ENCODE results near the gene RPL27A. TPM values are rescaled to one million over a fixed set of nuclear protein-coding genes. Genes with fewer than 3 reads are reported as not detected.

Gene RPL27A
- total RNA-seq, 4 donors from 2014 or later, result 462 to 843 (median 770) TPM

- 83 to 100% methylated on average over 1 to 2 of the region's 2 CpGs for WGBS, 2 donors (ENCODE audit: low coverage in 1 of 2)
- peak overlapping the region in 3 of 4 donors; percentile 11 to 93 (median 91) for H3K27ac ChIP-seq
- H3K4me1 ChIP-seq, result peaks cover 0 to 24% (median 21%) of the 10 kb centered on the region in 4 donors
- in situ Hi-C loops (cut with MboI; ENCODE audit: low pct_ligation_motif_present in 1 of 4, low pct_unique_long_range_greater_than_20kb in 1 of 4, low sequenced_read_pairs in 3 of 4), result no loop called here
- peaks cover 0 to 3% (median 0%) of the 10 kb centered on the region in 4 donors for H3K36me3 ChIP-seq
- TF ChIP-seq POLR2AphosphoS5 (IDR thresholded peaks at IDR 0.05), result no peak
- no peak overlapping the region for H3K4me3 ChIP-seq
- no peak for DNase-seq
- H3K9me3 ChIP-seq, result no peaks in the 10 kb centered on the region
- H3K27me3 ChIP-seq, result no peaks in the 10 kb centered on the region
- intact Hi-C loops (cut with DNase I; ENCODE audit: low total_unique reads), result no loop called here
These were observed 21.5 kb downstream of the RPL27A start for GRCh38 chr11:8704136-8704535.

GRCh38 chr11:8705146-8705545 lies 22.6 kb downstream of the RPL27A start:
- peak overlapping the region; percentile 29 to 93 (median 68) for H3K27ac ChIP-seq
- H3K36me3 ChIP-seq, result peaks cover 0 to 3% (median 0%) of the 10 kb centered on the region in 4 donors
- H3K9me3 ChIP-seq, result no peaks in the 10 kb centered on the region

GRCh38 chr11:8706673-8707432 lies 24.3 kb downstream of the RPL27A start:
- DNase-seq, result no peak
- intact Hi-C loops (cut with DNase I; ENCODE audit: low total_unique reads), result loop anchor here (5.0 kb wide), 1 partner anchor 105 kb away; a partner anchor contains a TSS
- peaks cover 5 to 24% (median 18%) of the 10 kb centered on the region in 4 donors for H3K4me1 ChIP-seq
- in situ Hi-C loops (cut with MboI; ENCODE audit: low pct_ligation_motif_present in 1 of 4, low pct_unique_long_range_greater_than_20kb in 1 of 4, low sequenced_read_pairs in 3 of 4), result no loop called here
- TF ChIP-seq CTCF (IDR thresholded peaks at IDR 0.05) (no peak), EP300 (IDR thresholded peaks at IDR 0.05; ENCODE audit: low read depth) (no peak), POLR2AphosphoS5 (IDR thresholded peaks at IDR 0.05) (no peak), POLR2A (IDR thresholded peaks at IDR 0.05) (no peak)
- peak overlapping the region; percentile 87 to 93 (median 89) for H3K27ac ChIP-seq
- H3K36me3 ChIP-seq, result peaks cover 0 to 7% (median 2%) of the 10 kb centered on the region in 4 donors
- no peak overlapping the region for H3K4me3 ChIP-seq
- H3K9me3 ChIP-seq, result no peaks in the 10 kb centered on the region
- 75 to 89% methylated on average over 4 to 14 of the region's 14 CpGs for WGBS, 2 donors (ENCODE audit: low coverage in 1 of 2)
- no peaks in the 10 kb centered on the region for H3K27me3 ChIP-seq

More at GRCh38 chr11:8705146-8705545, 22.6 kb downstream of the RPL27A start:
- Histone ChIP-seq H3K4me3 (no peak overlapping the region), H3K27me3 (no peaks in the 10 kb centered on the region), H3K4me1 (peaks cover 5 to 27% (median 19%) of the 10 kb centered on the region in 4 donors)
- DNase-seq, result no peak
- TF ChIP-seq EP300 (IDR thresholded peaks at IDR 0.05; ENCODE audit: low read depth) (no peak), POLR2AphosphoS5 (IDR thresholded peaks at IDR 0.05) (no peak), POLR2A (IDR thresholded peaks at IDR 0.05) (no peak), CTCF (IDR thresholded peaks at IDR 0.05) (no peak)
- 67 to 72% methylated on average over 5 of the region's 5 CpGs for WGBS, 2 donors (ENCODE audit: low coverage in 1 of 2)
- intact Hi-C loops (cut with DNase I; ENCODE audit: low total_unique reads), result loop anchor here (5.0 kb wide), 1 partner anchor 107 kb away; a partner anchor contains a TSS
- in situ Hi-C loops (cut with MboI; ENCODE audit: low pct_ligation_motif_present in 1 of 4, low pct_unique_long_range_greater_than_20kb in 1 of 4, low sequenced_read_pairs in 3 of 4), result no loop called here

- no peak for TF ChIP-seq CTCF (IDR thresholded peaks at IDR 0.05)
- no peak for TF ChIP-seq EP300 (IDR thresholded peaks at IDR 0.05; ENCODE audit: low read depth)
- TF ChIP-seq POLR2A (IDR thresholded peaks at IDR 0.05), result no peak
- TF ChIP-seq POLR2AphosphoS5 (IDR thresholded peaks at IDR 0.05), result peak; percentile 24 to 33 (median 26)
- Histone ChIP-seq H3K4me3 (no peak overlapping the region), H3K27ac (peak overlapping the region; percentile 87 to 93 (median 89)), H3K36me3 (peaks cover 0 to 7% (median 2%) of the 10 kb centered on the region in 4 donors), H3K4me1 (peaks cover 5 to 24% (median 18%) of the 10 kb centered on the region in 4 donors), H3K27me3 (no peaks in the 10 kb centered on the region), H3K9me3 (no peaks in the 10 kb centered on the region)
- DNase-seq, result peak; percentile 57
- intact Hi-C loops (cut with DNase I; ENCODE audit: low total_unique reads), result loop anchor here (5.0 kb wide), 1 partner anchor 105 kb away; a partner anchor contains a TSS
- WGBS, 2 donors (ENCODE audit: low coverage in 1 of 2), result 86% methylated on average over 8 of the region's 10 CpGs; no CpG with 5 or more reads in 1 of the 2 donors
- in situ Hi-C loops (cut with MboI; ENCODE audit: low pct_ligation_motif_present in 1 of 4, low pct_unique_long_range_greater_than_20kb in 1 of 4, low sequenced_read_pairs in 3 of 4), result no loop called here
These were observed 25.1 kb downstream of the RPL27A start for GRCh38 chr11:8707541-8708191.

Measured in transverse colon (tissue), 4 donors.